IPS DF 6.9 (cell line): ENCODE measurements around the gene ARMH3.
"Not testable (repeated sequence)": the region's sequence is repeated elsewhere in the genome, so short reads cannot be mapped to it uniquely, and the experiment has no call there.

ENCODE experiments used
- DNase-seq: peaks from one replicate; pipeline ENCODE4 v3.0.0-alpha.2; 2013; ENCODE audit warnings: low read depth, low spot score
- H3K27ac ChIP-seq: one replicate; pipeline ENCODE4 v1.5.1; 2013; ENCODE audit warnings: low read length, control low read depth
- H3K27me3 ChIP-seq: 2 replicates; pipeline ENCODE4 v1.6.1; 2013; ENCODE audit warnings: mild to moderate bottlenecking, low read length; ENCODE audit not compliant: control insufficient read depth, insufficient read depth
- H3K36me3 ChIP-seq: 2 replicates; pipeline ENCODE4 v1.6.1; 2013; ENCODE audit warnings: low read length; ENCODE audit not compliant: control insufficient read depth, insufficient read depth
- H3K4me1 ChIP-seq: 2 replicates; pipeline ENCODE4 v1.6.1; 2013; ENCODE audit warnings: low read length; ENCODE audit not compliant: control insufficient read depth, insufficient read depth
- H3K4me3 ChIP-seq: 2 replicates; pipeline ENCODE4 v1.5.1; 2013; ENCODE audit warnings: mild to moderate bottlenecking, low read length
- H3K9me3 ChIP-seq: 2 replicates; pipeline ENCODE4 v1.6.1; 2013; ENCODE audit warnings: low read length, inconsistent platforms; ENCODE audit not compliant: control insufficient read depth, insufficient read depth
- WGBS: extraction: QIAGEN DNeasy Blood & Tissue Kit; methylation state at CpG from one replicate; pipeline ENCODE4 v1.1.7; 2013; ENCODE audit warnings: mixed read lengths, missing lambda C conversion rate; ENCODE audit not compliant: insufficient read length, insufficient coverage; 5-methylcytosine and 5-hydroxymethylcytosine counted together

ARMH3 gene

GRCh38 chr10:102046095-102046494 lies 9.9 kb downstream of the ARMH3 start:
- no CpG with 5 or more reads among the region's 2 CpGs for WGBS
- Histone ChIP-seq H3K4me3 (no peak overlapping the region), H3K4me1 (no peaks in the 10 kb centered on the region), H3K9me3 (no peaks in the 10 kb centered on the region), H3K27ac (no peak overlapping the region), H3K36me3 (no peaks in the 10 kb centered on the region), H3K27me3 (no peaks in the 10 kb centered on the region)
- no peak for DNase-seq

- Histone ChIP-seq H3K4me3 (no peak overlapping the region), H3K9me3 (no peaks in the 10 kb centered on the region), H3K27ac (no peak overlapping the region), H3K36me3 (no peaks in the 10 kb centered on the region), H3K4me1 (no peaks in the 10 kb centered on the region), H3K27me3 (no peaks in the 10 kb centered on the region)
- DNase-seq: no peak
- WGBS: no CpG with 5 or more reads among the region's 3 CpGs
Observed at GRCh38 chr10:102045292-102045691, 10.7 kb downstream of the ARMH3 start.

- Histone ChIP-seq H3K9me3 (no peaks in the 10 kb centered on the region), H3K4me3 (no peak overlapping the region), H3K36me3 (no peaks in the 10 kb centered on the region), H3K4me1 (no peaks in the 10 kb centered on the region), H3K27me3 (no peaks in the 10 kb centered on the region), H3K27ac (no peak overlapping the region)
- no CpG with 5 or more reads among the region's 7 CpGs for WGBS
- no peak for DNase-seq
Observed at GRCh38 chr10:102040305-102041050, 15.5 kb downstream of the ARMH3 start.

GRCh38 chr10:102038410-102038809 lies 17.6 kb downstream of the ARMH3 start:
- Histone ChIP-seq H3K36me3 (no peaks in the 10 kb centered on the region), H3K9me3 (no peaks in the 10 kb centered on the region), H3K27ac (no peak overlapping the region), H3K27me3 (no peaks in the 10 kb centered on the region), H3K4me3 (no peak overlapping the region), H3K4me1 (no peaks in the 10 kb centered on the region)
- no peak for DNase-seq

- not testable (repeated sequence) for H3K36me3 ChIP-seq, DNase-seq
- WGBS: no CpG with 5 or more reads among the region's 33 CpGs
Observed at GRCh38 chr10:102035807-102036206, 20.2 kb downstream of the ARMH3 start.

GRCh38 chr10:102033787-102034186 lies 22.2 kb downstream of the ARMH3 start:
- DNase-seq: no peak
- no peak overlapping the region for H3K27ac ChIP-seq
- no peaks in the 10 kb centered on the region for H3K4me1 ChIP-seq
- no peaks in the 10 kb centered on the region for H3K36me3 ChIP-seq
- WGBS: no CpG with 5 or more reads among the region's 2 CpGs
- no peaks in the 10 kb centered on the region for H3K27me3 ChIP-seq
- H3K9me3 ChIP-seq: no peaks in the 10 kb centered on the region
- H3K4me3 ChIP-seq: no peak overlapping the region

More at GRCh38 chr10:102035807-102036206, 20.2 kb downstream of the ARMH3 start:
- not testable (repeated sequence) for H3K27me3 ChIP-seq, H3K4me1 ChIP-seq, H3K9me3 ChIP-seq, H3K4me3 ChIP-seq, H3K27ac ChIP-seq

- H3K36me3 ChIP-seq: no peaks in the 10 kb centered on the region
- no CpG with 5 or more reads among the region's 2 CpGs for whole genome bisulfite sequencing
- no peak for DNase-seq
- H3K9me3 ChIP-seq: no peaks in the 10 kb centered on the region
- H3K4me1 ChIP-seq: no peaks in the 10 kb centered on the region
- H3K4me3 ChIP-seq: no peak overlapping the region
- no peak overlapping the region for H3K27ac ChIP-seq
- H3K27me3 ChIP-seq: no peaks in the 10 kb centered on the region
Observed at GRCh38 chr10:102027261-102027660, 28.7 kb downstream of the ARMH3 start.

- WGBS: no CpG with 5 or more reads among the region's 3 CpGs
- no peaks in the 10 kb centered on the region for H3K4me1 ChIP-seq
- no peaks in the 10 kb centered on the region for H3K27me3 ChIP-seq
- H3K9me3 ChIP-seq: no peaks in the 10 kb centered on the region
- DNase-seq: no peak
- no peak overlapping the region for H3K4me3 ChIP-seq
- no peaks in the 10 kb centered on the region for H3K36me3 ChIP-seq
- no peak overlapping the region for H3K27ac ChIP-seq
Observed at GRCh38 chr10:102024799-102025198, 31.2 kb downstream of the ARMH3 start.

GRCh38 chr10:102020938-102021337 lies 35.0 kb downstream of the ARMH3 start:
- no peaks in the 10 kb centered on the region for H3K4me1 ChIP-seq
- DNase-seq: no peak
- H3K9me3 ChIP-seq: no peaks in the 10 kb centered on the region
- H3K36me3 ChIP-seq: no peaks in the 10 kb centered on the region
- H3K4me3 ChIP-seq: no peak overlapping the region
- WGBS: no CpG with 5 or more reads among the region's 2 CpGs
- H3K27me3 ChIP-seq: no peaks in the 10 kb centered on the region
- no peak overlapping the region for H3K27ac ChIP-seq

- no peaks in the 10 kb centered on the region for H3K9me3 ChIP-seq
- DNase-seq: no peak
- WGBS: no CpG with 5 or more reads among the region's 2 CpGs
- no peak overlapping the region for H3K27ac ChIP-seq
- H3K36me3 ChIP-seq: no peaks in the 10 kb centered on the region
- H3K4me3 ChIP-seq: no peak overlapping the region
- no peaks in the 10 kb centered on the region for H3K27me3 ChIP-seq
- no peaks in the 10 kb centered on the region for H3K4me1 ChIP-seq
Observed at GRCh38 chr10:102017295-102017694, 38.7 kb downstream of the ARMH3 start.

- H3K36me3 ChIP-seq: no peaks in the 10 kb centered on the region
- no peak overlapping the region for H3K4me3 ChIP-seq
- no peaks in the 10 kb centered on the region for H3K27me3 ChIP-seq
- no peak for DNase-seq
- H3K9me3 ChIP-seq: no peaks in the 10 kb centered on the region
- H3K4me1 ChIP-seq: no peaks in the 10 kb centered on the region
- H3K27ac ChIP-seq: no peak overlapping the region
Observed at GRCh38 chr10:102016416-102016815, 39.6 kb downstream of the ARMH3 start.
